Nucleus accumbens (tissue), 56 donors: ENCODE results near the gene NFRKB.
"Not testable (repeated sequence)": the region's sequence is repeated elsewhere in the genome, so short reads cannot be mapped to it uniquely, and the experiment has no call there.

Experiments
- DNase-seq, 56 donors: peaks; one replicate each; lab custom pipeline; 2025; lab: John Stamatoyannopoulos, UW

NFRKB gene

DNA sequence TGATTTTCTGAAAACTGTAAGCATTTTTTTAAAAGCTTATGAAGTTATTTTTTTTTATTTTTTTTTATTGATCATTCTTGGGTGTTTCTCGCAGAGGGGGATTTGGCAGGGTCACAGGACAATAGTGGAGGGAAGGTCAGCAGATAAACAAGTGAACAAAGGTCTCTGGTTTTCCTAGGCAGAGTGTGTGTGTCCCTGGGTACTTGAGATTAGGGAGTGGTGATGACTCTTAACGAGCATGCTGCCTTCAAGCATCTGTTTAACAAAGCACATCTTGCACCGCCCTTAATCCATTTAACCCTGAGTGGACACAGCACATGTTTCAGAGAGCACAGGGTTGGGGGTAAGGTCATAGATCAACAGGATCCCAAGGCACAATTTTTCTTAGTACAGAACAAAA, 48.0 kb downstream of the NFRKB start:
- not testable (repeated sequence) for DNase-seq

DNA sequence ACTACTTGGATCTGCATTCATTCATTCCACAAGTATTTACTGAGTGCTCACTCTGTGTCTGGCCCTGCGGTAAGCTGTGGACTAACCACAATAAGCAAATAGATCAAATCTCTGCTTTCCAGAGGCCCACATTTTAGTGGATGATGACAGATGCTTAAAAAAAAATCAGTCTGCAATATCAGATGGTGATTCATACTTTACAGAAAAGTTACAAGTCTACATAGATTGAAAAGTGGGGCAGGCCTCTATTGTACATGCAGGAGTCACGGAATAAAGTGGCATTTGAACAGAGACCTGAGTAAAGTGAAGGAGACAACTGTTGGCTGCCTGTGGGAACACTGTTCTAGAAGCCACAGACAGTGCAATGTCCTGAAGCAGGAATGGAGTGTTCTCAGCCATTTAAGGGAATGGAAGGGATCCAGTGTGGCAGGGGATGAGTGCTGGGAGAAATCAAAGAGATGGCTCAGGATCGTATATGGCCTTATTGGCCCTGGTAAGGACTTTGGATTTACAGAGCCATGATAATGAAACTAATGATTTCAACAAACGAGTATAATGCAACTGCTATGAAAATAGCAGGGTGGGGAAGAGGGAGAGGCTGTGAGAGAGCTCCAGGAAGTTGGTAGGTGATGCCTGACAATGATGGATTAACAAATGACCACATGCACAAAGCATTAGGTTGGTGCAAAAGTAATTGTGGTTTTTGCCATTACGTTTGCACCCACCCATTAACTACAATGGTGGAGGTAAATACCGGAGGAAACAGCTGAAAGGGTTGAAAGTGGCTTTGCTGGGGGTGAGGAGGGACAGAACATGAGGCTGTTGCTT, 48.7 kb downstream of the NFRKB start:
- no peak for DNase-seq
